Immature natural killer cell (primary cell): ENCODE data around the gene TMEM184A. TPM values are rescaled to one million over a fixed set of nuclear protein-coding genes. Genes with fewer than 3 reads are reported as not detected.

Experiments
- DNase-seq, 3 donors: peaks; one replicate each; pipeline ENCODE4 v3.0.0; 2022; ENCODE audit warnings: mixed read lengths in 1 of 3
- H3K27ac Mint-ChIP-seq, 6 donors: one replicate each; pipeline ENCODE4 v1.8.0; 2020; ENCODE audit warnings: mixed read lengths in 6 of 6, mild to moderate bottlenecking in 5 of 6, inconsistent platforms in 4 of 6, moderate library complexity in 3 of 6
- H3K27me3 Mint-ChIP-seq, 3 donors: one replicate each; pipeline ENCODE4 v1.8.0; 2020 to 2021; ENCODE audit warnings: low read depth in 3 of 3, mild to moderate bottlenecking in 3 of 3, mixed read lengths in 3 of 3, moderate library complexity in 3 of 3, inconsistent platforms in 1 of 3
- H3K36me3 Mint-ChIP-seq, 3 donors: one replicate each; pipeline ENCODE4 v1.8.0; 2020; ENCODE audit warnings: mixed read lengths in 3 of 3, inconsistent platforms in 2 of 3, mild to moderate bottlenecking in 2 of 3
- H3K4me1 Mint-ChIP-seq, 2 donors: one replicate each; pipeline ENCODE4 v1.8.0; 2020; ENCODE audit warnings: inconsistent platforms in 2 of 2, mild to moderate bottlenecking in 2 of 2, mixed read lengths in 2 of 2, moderate library complexity in 1 of 2
- H3K4me3 Mint-ChIP-seq, 5 donors: one replicate each; pipeline ENCODE4 v1.8.0; 2020; ENCODE audit warnings: mild to moderate bottlenecking in 5 of 5, mixed read lengths in 5 of 5, inconsistent platforms in 3 of 5, moderate library complexity in 3 of 5
- H3K9me3 Mint-ChIP-seq, 6 donors: one replicate each; pipeline ENCODE4 v1.8.0; 2020; ENCODE audit warnings: mild to moderate bottlenecking in 6 of 6, mixed read lengths in 6 of 6, inconsistent platforms in 4 of 6, moderate library complexity in 3 of 6
- polyA plus RNA-seq, 3 donors: library from polyadenylated mRNA; unstranded; fragments of 300-500 nt; fragmentation: Illumina TruSeq; gene quantifications; one replicate each; pipeline ENCODE4 v1.2.3, GENCODE V29; 2021

TMEM184A gene
- polyA plus RNA-seq, 3 donors from 2014 or later, result not detected

GRCh38 chr7:1503816-1504775 lies 51.9 kb downstream of the TMEM184A start, which contains the start of gene INTS1:
Gene INTS1, minus strand, starts transcription at chr7:1504389. Its CDS starts 429 bp downstream, at chr7:1503960.
- peaks cover 19 to 28% of the 10 kb centered on the region in 2 donors for H3K4me1 Mint-ChIP-seq
- H3K36me3 Mint-ChIP-seq, result peaks cover 3 to 7% (median 3%) of the 10 kb centered on the region in 3 donors
- peak; percentile 87 to 90 (median 89) for DNase-seq
- H3K27ac Mint-ChIP-seq, result peak within 1 kb of the TSS; percentile 9 to 84 (median 64)
- H3K9me3 Mint-ChIP-seq, result no peaks in the 10 kb centered on the region
- H3K27me3 Mint-ChIP-seq, result peaks cover 7 to 14% (median 12%) of the 10 kb centered on the region in 3 donors
- H3K4me3 Mint-ChIP-seq, result peak within 1 kb of the TSS; percentile 79 to 88 (median 86)

GRCh38 chr7:1503390-1503789 lies 52.6 kb downstream of the TMEM184A start:
- H3K36me3 Mint-ChIP-seq, result peaks cover 3 to 7% (median 3%) of the 10 kb centered on the region in 3 donors
- peak overlapping the region in 5 of 6 donors; percentile 9 to 84 (median 69) for H3K27ac Mint-ChIP-seq
- H3K4me1 Mint-ChIP-seq, result peaks cover 19 to 28% of the 10 kb centered on the region in 2 donors
- DNase-seq, result no peak
- H3K27me3 Mint-ChIP-seq, result peaks cover 7 to 9% (median 8%) of the 10 kb centered on the region in 3 donors
- H3K9me3 Mint-ChIP-seq, result no peaks in the 10 kb centered on the region
- peak overlapping the region; percentile 79 to 88 (median 83) for H3K4me3 Mint-ChIP-seq

GRCh38 chr7:1502845-1503244 lies 53.2 kb downstream of the TMEM184A start:
- H3K27me3 Mint-ChIP-seq, result peaks cover 7 to 8% (median 8%) of the 10 kb centered on the region in 3 donors
- DNase-seq, result no peak
- H3K4me1 Mint-ChIP-seq, result peaks cover 19 to 28% of the 10 kb centered on the region in 2 donors
- H3K9me3 Mint-ChIP-seq, result no peaks in the 10 kb centered on the region
- peaks cover 3 to 10% (median 3%) of the 10 kb centered on the region in 3 donors for H3K36me3 Mint-ChIP-seq
- H3K4me3 Mint-ChIP-seq, result peak overlapping the region; percentile 79 to 88 (median 83)
- H3K27ac Mint-ChIP-seq, result peak overlapping the region; percentile 9 to 84 (median 62)

- Mint-ChIP-seq H3K27ac (peak overlapping the region in 3 of 6 donors; percentile 30 to 82 (median 58)), H3K4me1 (peaks cover 19 to 28% of the 10 kb centered on the region in 2 donors), H3K4me3 (peak overlapping the region; percentile 79 to 88 (median 83)), H3K36me3 (peaks cover 3 to 11% (median 3%) of the 10 kb centered on the region in 3 donors), H3K27me3 (peaks cover under 1 to 6% (median 4%) of the 10 kb centered on the region in 3 donors), H3K9me3 (no peaks in the 10 kb centered on the region)
- DNase-seq, result no peak
These were observed 54.3 kb downstream of the TMEM184A start for GRCh38 chr7:1501487-1502270.

GRCh38 chr7:1500064-1500807 lies 55.8 kb downstream of the TMEM184A start:
- Mint-ChIP-seq H3K9me3 (no peaks in the 10 kb centered on the region), H3K36me3 (peaks cover 3 to 11% (median 3%) of the 10 kb centered on the region in 3 donors), H3K4me3 (peak overlapping the region in 1 of 5 donors; percentile 4), H3K27ac (no peak overlapping the region), H3K27me3 (peaks cover 0 to 4% (median 1%) of the 10 kb centered on the region in 3 donors), H3K4me1 (peaks cover 19 to 28% of the 10 kb centered on the region in 2 donors)
- no peak for DNase-seq

GRCh38 chr7:1499367-1500029 lies 56.5 kb downstream of the TMEM184A start:
- DNase-seq, result no peak
- Mint-ChIP-seq H3K4me3 (no peak overlapping the region), H3K4me1 (peaks cover 19 to 28% of the 10 kb centered on the region in 2 donors), H3K36me3 (peaks cover 3 to 11% (median 3%) of the 10 kb centered on the region in 3 donors), H3K27me3 (peaks cover 0 to 4% (median 1%) of the 10 kb centered on the region in 3 donors), H3K9me3 (no peaks in the 10 kb centered on the region), H3K27ac (no peak overlapping the region)

DNA sequence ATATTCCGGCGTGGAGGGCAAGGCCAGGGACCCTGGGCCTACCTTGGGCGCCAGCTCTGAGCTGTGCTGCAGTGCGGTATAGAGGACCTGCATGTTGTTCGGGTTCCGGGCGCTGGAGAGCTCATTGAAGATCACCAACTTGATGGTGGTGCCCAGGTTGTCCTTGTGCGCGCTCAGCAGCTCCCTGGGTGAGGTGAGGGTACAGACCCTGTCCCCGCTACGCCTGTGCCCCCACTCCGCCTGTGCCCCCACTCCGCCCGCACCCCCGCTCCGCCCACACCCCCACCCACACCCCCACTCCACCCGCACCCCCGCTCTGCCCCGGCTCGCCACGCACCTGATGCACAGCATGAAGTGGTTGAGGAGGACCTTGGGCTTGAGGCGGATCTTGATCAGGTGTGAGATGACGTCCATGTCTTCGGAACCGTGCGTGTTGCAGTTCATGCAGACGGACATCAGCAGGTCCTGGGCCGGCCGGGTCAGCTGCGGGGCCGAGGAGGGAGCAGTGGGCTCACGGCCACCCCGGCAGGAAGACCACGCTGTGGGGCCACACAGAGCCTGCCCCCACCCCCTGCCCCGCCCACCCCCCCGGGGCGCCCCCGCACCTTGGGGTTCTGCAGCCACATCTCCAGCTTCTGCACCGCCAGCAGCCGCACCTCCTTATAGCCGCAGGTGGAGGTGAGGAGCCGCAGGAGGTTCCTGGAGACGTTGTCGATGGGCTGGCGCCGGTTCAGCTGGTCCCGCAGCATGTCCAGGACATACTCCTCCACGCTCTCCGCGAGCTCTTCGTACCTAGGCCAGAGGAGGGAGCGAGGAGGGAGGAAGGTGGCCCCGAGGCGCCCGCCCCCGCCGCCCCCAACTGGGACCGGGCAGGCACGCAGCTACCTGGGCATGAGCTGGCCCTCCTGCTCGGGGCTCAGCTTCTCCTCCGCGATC lies 57.4 kb downstream of the TMEM184A start:
- Mint-ChIP-seq H3K36me3 (peaks cover 3 to 11% (median 3%) of the 10 kb centered on the region in 3 donors), H3K9me3 (no peaks in the 10 kb centered on the region), H3K27me3 (peaks cover 0 to 6% (median 1%) of the 10 kb centered on the region in 3 donors), H3K4me1 (peaks cover 19 to 24% of the 10 kb centered on the region in 2 donors), H3K27ac (no peak overlapping the region), H3K4me3 (no peak overlapping the region)
- DNase-seq, result no peak

DNA sequence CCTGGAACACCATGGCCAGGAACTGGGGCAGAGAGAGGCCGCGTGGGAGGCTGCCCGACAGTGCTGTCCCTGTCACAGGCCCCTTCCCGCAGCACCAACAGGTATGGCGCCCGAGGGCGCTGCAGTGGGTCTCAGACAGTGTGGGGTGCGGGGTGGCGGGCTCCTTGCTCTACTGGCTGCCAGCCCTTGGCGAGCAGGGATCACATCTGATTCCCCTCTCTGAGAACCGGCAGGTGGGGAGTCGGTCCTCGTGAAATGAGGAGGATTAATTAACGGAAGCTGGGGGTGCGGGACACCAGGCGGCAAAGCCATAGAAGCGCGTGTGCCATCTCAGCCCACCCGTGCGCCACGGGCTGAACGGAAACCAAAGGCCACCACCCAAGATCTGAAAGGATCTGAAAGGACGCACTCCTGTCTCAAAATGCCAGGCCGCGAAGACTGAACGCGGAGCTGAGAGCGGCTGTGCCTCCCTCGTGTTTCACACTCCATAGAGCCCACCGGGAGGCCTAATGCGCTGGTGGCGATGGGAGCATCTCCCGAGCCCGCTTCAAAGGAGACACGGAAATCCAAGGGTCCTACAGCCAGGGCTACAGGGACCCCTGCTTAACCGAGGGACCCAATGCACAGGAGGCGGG lies 58.6 kb downstream of the TMEM184A start:
- Mint-ChIP-seq H3K27ac (no peak overlapping the region), H3K27me3 (peaks cover 0 to 4% (median 0%) of the 10 kb centered on the region in 3 donors), H3K36me3 (peaks cover 3 to 13% (median 5%) of the 10 kb centered on the region in 3 donors), H3K4me1 (peaks cover 8 to 13% of the 10 kb centered on the region in 2 donors), H3K9me3 (no peaks in the 10 kb centered on the region), H3K4me3 (no peak overlapping the region)
- no peak for DNase-seq

DNA sequence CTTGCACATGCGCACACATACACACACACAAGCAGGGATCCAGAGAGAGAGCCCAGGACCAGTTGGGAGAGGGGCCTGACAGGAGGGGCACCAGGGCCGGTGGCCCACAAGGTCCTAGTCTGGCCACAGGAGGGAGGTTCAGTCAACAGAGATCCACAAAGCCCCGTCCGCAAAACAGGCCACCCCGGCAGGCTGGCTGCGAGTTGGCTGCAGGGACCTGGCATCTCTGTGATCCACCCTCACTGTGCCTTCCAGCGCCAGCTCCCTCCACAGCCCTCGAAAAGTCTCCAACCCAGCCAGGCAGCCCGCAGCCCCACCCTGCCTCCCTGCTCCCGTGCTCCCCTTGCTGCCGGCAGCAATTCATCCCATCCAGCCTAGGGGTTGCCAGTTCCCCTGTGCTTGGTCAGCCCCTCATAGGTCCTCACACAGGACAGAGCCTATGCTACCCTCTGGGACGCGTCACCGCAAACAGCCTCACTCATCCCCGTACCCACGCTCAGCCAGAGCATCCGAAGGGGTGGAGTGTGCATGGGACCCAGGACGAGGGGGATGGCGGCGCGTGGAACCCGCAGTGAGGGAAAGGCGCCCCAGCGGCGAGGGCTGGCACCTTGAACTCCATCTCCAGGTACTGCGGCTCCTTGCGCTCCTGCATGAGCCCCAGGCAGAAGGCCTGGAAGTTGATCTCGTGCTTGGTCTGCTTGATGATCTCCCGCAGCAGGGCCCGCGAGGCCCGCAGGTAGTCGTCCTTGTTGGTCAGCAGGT lies 59.3 kb downstream of the TMEM184A start:
- Mint-ChIP-seq H3K36me3 (peaks cover 0 to 16% (median 9%) of the 10 kb centered on the region in 3 donors), H3K9me3 (no peaks in the 10 kb centered on the region), H3K4me1 (peaks cover under 1 to 6% of the 10 kb centered on the region in 2 donors), H3K27me3 (peaks cover 0 to 4% (median 0%) of the 10 kb centered on the region in 3 donors), H3K4me3 (no peak overlapping the region), H3K27ac (no peak overlapping the region)
- DNase-seq, result no peak

DNA sequence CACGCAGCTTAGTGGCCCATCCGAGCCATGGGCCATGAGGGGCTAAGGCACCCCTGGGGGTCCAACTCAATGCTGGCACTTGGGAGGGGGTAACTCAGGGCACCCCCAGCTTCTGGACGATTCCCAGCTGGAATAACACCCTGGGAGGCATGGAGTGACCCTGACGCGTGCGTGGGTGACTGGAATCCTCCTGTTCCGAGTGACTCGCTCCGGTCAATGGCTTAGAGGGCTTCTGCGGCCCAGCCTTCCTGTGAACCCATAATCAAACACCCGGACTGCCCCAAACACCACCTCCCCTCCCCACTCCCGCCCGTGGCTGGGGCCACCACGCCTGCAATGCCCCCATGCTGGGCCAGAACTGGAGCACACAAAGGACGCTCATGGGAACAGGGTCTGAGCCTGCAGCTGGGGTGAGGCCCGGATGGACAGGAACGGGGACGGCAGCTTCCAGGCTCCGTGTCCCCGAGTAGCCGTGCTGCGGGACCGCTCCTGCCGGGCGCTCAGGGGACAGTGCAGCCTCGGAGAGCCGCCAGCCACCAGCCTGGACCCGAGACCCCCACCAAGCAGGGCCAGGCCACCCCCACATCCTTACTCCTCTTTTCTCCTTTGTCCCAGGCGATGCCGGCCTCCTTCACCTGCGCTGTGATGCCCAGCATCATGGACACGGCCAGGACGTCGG lies 60.3 kb downstream of the TMEM184A start:
- Mint-ChIP-seq H3K4me1 (peaks cover 2 to 3% of the 10 kb centered on the region in 2 donors), H3K9me3 (no peaks in the 10 kb centered on the region), H3K4me3 (no peak overlapping the region), H3K27ac (no peak overlapping the region), H3K27me3 (peaks cover 0 to 4% (median 0%) of the 10 kb centered on the region in 3 donors), H3K36me3 (peaks cover 1 to 23% (median 8%) of the 10 kb centered on the region in 3 donors)
- DNase-seq, result no peak
